HFF-Myc (cell line): ENCODE measurements around the gene ZFHX3.
"Not testable (repeated sequence)": the region's sequence is repeated elsewhere in the genome, so short reads cannot be mapped to it uniquely, and the experiment has no call there.

Source experiments
- DNase-seq: peaks from one replicate; pipeline ENCODE4 v3.0.0-alpha.2; 2011; ENCODE audit warnings: low read depth; ENCODE audit errors: extremely low read depth
- H3K4me3 ChIP-seq: replicated peaks from 2 replicates; pipeline ENCODE4 v1.5.1; 2011; ENCODE audit warnings: low read depth, mild to moderate bottlenecking, control low read depth, low read length
- CTCF ChIP-seq: IDR thresholded peaks from 2 replicates; pipeline ENCODE4 v1.5.1; 2012; ENCODE audit warnings: mild to moderate bottlenecking, low read depth, low read length, control low read depth; ENCODE audit errors: missing control alignments

The ZFHX3 gene

GRCh38 chr16:73076324-73076810 lies 28.4 kb upstream of the ZFHX3 start:
- no peak overlapping the region for H3K4me3 ChIP-seq
- no peak for TF ChIP-seq CTCF
- no peak for DNase-seq

DNA sequence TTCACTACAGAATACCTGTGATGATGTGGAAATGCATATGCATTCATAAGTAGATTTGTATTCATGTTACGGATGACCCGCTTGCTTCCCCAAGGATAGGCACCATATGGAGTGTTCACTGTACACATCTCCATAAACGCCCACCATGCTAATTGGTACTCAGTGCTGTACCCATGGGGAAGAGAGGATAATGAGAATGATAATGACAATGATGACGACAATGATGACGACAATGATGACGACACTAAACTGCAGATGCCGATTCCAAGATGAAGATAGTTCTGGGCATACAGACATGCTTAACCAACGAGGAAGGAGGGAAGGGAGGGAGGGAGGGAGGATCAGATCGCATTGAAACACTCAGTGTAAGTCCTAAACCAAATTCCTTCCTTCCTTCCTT lies 26.5 kb upstream of the ZFHX3 start:
- H3K4me3 ChIP-seq: no peak overlapping the region
- DNase-seq: no peak
- TF ChIP-seq CTCF: no peak

DNA sequence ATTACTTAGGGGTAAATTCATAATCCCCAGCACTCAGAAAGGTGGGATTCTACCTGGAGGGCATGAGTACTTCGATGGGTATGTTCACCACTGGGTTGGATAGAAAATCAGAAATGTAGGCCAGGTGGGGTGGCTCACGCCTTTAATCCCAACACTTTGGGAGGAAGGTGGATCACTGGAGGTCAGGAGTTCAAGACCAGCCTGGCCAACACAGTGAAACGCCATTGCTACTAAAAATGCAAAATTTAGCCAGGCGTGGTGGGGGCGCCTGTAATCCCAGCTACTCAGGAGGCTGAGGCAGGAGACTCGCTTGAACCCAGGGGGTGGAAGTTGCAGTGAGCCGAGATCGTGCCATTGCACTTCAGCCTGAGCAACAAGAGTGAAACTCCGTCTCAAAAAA lies 24.1 kb upstream of the ZFHX3 start:
- not testable (repeated sequence) for H3K4me3 ChIP-seq, DNase-seq

DNA sequence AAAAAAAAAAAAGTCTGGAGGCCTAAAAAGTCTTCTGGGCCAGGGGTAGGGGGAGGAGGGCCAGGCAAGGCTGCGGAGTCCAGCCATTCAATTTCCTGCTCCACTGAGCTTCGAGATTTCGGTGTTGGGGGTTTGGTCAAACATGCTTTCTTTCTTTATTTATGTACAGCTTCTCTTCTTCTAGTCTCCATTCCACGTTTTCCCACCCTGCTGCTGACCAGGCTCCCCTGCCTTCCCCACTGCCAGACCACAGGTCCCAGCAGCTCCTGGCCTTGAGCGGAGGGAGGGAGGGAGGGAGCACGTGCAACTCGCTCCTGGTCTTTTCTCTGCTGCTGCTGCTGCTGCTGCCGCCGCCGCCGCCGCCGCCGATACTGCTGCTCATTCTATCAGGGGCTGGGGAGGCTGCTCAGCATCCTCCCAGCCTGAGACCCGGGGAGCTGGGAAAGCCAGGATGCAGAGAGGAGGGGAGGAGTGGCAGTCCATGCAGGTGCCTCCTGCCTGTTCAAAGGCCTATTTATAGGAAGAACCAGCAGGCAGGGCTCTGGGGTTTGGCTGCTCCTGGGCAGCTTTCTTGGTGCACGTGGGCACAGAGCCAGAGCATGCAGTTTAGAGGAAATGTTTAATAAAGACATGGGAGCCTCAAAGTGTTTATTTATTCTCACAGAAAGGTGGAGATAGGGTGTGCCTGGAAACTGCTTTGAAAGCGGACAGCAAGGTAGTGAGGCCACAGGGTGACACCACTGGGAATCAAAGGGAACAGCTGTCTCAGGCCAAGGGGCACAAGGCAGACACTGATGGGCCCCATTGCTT lies 23.4 kb upstream of the ZFHX3 start:
- TF ChIP-seq CTCF: no peak
- DNase-seq: no peak
- H3K4me3 ChIP-seq: no peak overlapping the region

DNA sequence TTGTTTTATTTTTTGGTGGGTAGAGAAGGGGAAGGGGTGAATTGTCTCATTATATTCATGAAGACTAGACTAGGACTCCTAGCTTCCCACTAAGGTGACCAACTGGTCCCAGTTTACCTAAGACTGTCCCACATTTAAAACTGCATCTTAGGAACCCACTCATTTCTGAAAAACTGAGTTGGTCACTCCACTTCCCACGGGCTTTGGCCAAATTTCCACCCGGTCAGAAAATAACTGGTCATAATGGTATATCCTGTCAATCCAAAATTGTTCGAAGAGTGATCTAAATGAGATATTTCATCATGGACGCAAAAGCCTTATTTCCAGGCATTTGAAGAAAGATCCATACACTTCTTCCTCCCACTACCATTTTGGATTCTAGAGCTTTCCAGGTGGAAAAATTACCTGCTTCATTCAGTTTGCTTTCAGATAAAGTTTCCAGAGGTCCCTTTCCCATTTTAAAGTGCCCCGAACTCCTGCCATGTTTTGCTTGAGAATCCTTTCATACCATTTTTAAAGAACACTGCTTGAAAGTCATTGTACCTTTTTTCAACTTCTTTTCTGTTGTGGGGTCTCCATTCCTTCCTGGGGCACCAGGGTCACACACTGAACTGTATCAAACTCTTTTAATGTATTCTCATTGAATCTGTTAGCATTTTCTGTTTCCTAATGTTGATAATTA lies 21.8 kb upstream of the ZFHX3 start:
- no peak for DNase-seq
- no peak for TF ChIP-seq CTCF
- no peak overlapping the region for H3K4me3 ChIP-seq

GRCh38 chr16:73068541-73069401 lies 20.8 kb upstream of the ZFHX3 start:
- DNase-seq: peak; percentile 74
- no peak overlapping the region for H3K4me3 ChIP-seq
- TF ChIP-seq CTCF: no peak
